ENCODE data around the gene LTBP3.

LTBP3 gene

GRCh38 chr11:65548395-65548794, 9.8 kb downstream of the LTBP3 start:
- TF ChIP-seq CTCF (conservative IDR thresholded peaks at IDR 0.05; ENCODE audit: low read length) = no peak
- Histone ChIP-seq H3K4me1 (ENCODE audit: insufficient read depth, low read length, poor library complexity, severe bottlenecking) (peaks cover 39% of the 10 kb centered on the region), H3K27me3 (ENCODE audit: insufficient read depth, low read length, poor library complexity, severe bottlenecking) (no peaks in the 10 kb centered on the region), H3K9me3 (ENCODE audit: insufficient read depth, low read depth, low read length) (no peaks in the 10 kb centered on the region), H4K20me1 (ENCODE audit: insufficient read depth, low read length, poor library complexity, severe bottlenecking) (no peaks in the 10 kb centered on the region), H3K9me2 (replicated peaks; ENCODE audit: low read depth, low read length) (no peaks in the 10 kb centered on the region), H2AFZ (ENCODE audit: low read length) (no peak overlapping the region), H3K4me3 (ENCODE audit: low read length, poor library complexity, severe bottlenecking) (no peak overlapping the region), H3K4me2 (ENCODE audit: low read depth, low read length, poor library complexity, severe bottlenecking) (no peak overlapping the region), H3K9ac (ENCODE audit: low read depth, low read length, poor library complexity, severe bottlenecking) (no peak overlapping the region), H3K36me3 (ENCODE audit: insufficient read depth, low read length) (no peaks in the 10 kb centered on the region), H3K79me2 (ENCODE audit: insufficient read depth, low read length) (no peaks in the 10 kb centered on the region), H3F3A (ENCODE audit: low read depth) (peaks cover 4% of the 10 kb centered on the region; the same call in 1 of the 2 replicates)

DNA sequence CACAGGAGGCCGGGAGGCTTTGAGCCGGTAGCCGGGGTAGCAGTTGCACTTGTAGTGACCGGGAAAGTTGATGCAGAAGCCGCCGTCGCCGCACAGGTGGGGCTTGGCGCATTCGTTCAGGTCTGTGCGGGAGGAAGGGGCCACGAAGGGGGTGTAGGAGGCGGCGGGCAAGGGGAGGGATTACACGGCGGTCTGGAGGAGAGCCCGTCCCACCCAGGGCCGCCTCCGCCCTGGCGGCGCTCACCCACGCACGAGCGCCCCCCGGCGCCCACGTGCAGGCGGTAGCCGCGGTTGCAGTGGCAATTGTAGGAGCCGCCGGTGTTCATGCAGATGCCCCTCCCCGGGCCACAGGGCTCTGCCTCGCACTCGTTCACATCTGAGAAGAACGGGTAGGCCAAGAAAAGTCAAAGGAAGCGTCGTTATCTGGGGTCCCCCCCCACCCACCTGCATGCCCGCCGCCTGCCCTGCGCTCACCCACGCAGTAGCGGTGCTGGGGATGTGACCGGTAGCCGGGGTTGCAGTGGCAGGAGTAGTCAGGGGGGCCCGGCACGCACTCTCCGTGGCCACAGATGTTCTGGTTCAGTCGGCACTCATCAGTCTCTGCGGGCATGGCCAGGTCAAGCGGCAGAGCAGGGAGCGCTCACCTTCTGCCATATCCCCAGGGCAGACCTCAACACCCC, 10.6 kb downstream of the LTBP3 start:
- Histone ChIP-seq H3K4me2 (ENCODE audit: low read depth, low read length, poor library complexity, severe bottlenecking) (peak overlapping the region; percentile 71), H3K27me3 (ENCODE audit: insufficient read depth, low read length, poor library complexity, severe bottlenecking) (no peaks in the 10 kb centered on the region), H3K9me3 (ENCODE audit: insufficient read depth, low read depth, low read length) (no peaks in the 10 kb centered on the region), H3K36me3 (ENCODE audit: insufficient read depth, low read length) (no peaks in the 10 kb centered on the region), H3F3A (ENCODE audit: low read depth) (peaks cover 4% of the 10 kb centered on the region; the same call in 1 of the 2 replicates), H3K79me2 (ENCODE audit: insufficient read depth, low read length) (no peaks in the 10 kb centered on the region), H3K4me3 (ENCODE audit: low read length, poor library complexity, severe bottlenecking) (peak overlapping the region; percentile 67), H3K4me1 (ENCODE audit: insufficient read depth, low read length, poor library complexity, severe bottlenecking) (peaks cover 31% of the 10 kb centered on the region), H2AFZ (ENCODE audit: low read length) (no peak overlapping the region), H4K20me1 (ENCODE audit: insufficient read depth, low read length, poor library complexity, severe bottlenecking) (no peaks in the 10 kb centered on the region), H3K9me2 (replicated peaks; ENCODE audit: low read depth, low read length) (no peaks in the 10 kb centered on the region), H3K9ac (ENCODE audit: low read depth, low read length, poor library complexity, severe bottlenecking) (peak overlapping the region; percentile 52)
- TF ChIP-seq CTCF (conservative IDR thresholded peaks at IDR 0.05; ENCODE audit: low read length) (no peak), EZH2phosphoT487 (IDR thresholded peaks at IDR 0.05; ENCODE audit: borderline replicate concordance) (no peak)

DNA sequence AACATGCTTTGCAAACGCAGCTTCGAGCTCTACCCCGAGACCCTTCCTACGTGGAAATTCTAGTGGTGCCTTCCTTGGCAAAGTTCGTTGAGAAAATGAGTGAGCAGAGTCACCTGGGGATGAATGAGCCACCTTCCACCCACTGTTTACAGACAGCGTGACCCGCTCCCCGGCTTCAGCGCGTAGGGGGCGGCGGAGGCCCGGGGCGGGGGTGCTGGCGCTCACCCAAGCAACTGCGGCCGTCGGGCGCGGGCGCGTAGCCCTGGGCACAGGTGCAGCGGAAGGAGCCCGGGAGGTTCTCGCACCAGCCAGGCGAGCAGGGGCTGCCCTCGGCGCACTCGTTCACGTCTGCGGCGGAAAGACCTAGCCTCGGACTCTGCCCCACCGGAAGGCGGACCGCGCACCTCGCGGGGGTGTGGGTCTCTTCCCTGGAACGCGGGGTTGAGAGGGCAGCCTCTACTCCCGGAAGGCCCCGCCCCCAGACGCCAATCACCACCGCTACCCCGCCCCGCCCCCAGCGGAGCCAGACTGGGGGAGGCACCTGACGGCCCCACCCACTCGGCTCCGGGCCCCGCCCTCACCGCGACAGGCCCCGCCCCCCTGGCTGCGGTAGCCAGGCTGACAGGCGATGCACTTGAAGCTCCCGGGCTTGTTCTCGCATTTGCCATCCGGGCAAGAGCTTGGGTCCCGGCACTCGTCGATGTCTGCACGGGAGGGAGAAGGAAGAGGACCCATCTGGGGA, 11.8 kb downstream of the LTBP3 start:
- H3K4me3 ChIP-seq (ENCODE audit: low read length, poor library complexity, severe bottlenecking) = peak overlapping the region; percentile 67

More for the DNA sequence above, 11.8 kb downstream of the LTBP3 start:
- Histone ChIP-seq H3K36me3 (ENCODE audit: insufficient read depth, low read length) (no peaks in the 10 kb centered on the region), H3K79me2 (ENCODE audit: insufficient read depth, low read length) (no peaks in the 10 kb centered on the region), H3K9ac (ENCODE audit: low read depth, low read length, poor library complexity, severe bottlenecking) (peak overlapping the region; percentile 60), H3K4me1 (ENCODE audit: insufficient read depth, low read length, poor library complexity, severe bottlenecking) (peaks cover 27% of the 10 kb centered on the region), H3F3A (ENCODE audit: low read depth) (peaks cover 7% of the 10 kb centered on the region; the same call in 1 of the 2 replicates), H4K20me1 (ENCODE audit: insufficient read depth, low read length, poor library complexity, severe bottlenecking) (no peaks in the 10 kb centered on the region), H3K27me3 (ENCODE audit: insufficient read depth, low read length, poor library complexity, severe bottlenecking) (no peaks in the 10 kb centered on the region), H3K9me2 (replicated peaks; ENCODE audit: low read depth, low read length) (no peaks in the 10 kb centered on the region), H2AFZ (ENCODE audit: low read length) (peak overlapping the region; percentile 65; the same call in 1 of the 2 replicates), H3K4me2 (ENCODE audit: low read depth, low read length, poor library complexity, severe bottlenecking) (peak overlapping the region; percentile 71), H3K9me3 (ENCODE audit: insufficient read depth, low read depth, low read length) (no peaks in the 10 kb centered on the region)
- TF ChIP-seq EZH2phosphoT487 (IDR thresholded peaks at IDR 0.05; ENCODE audit: borderline replicate concordance) (no peak), CTCF (conservative IDR thresholded peaks at IDR 0.05; ENCODE audit: low read length) (no peak)
